Spinal cord (tissue), 10 donors: ENCODE data around the gene TBC1D2B. TPM values are rescaled to one million over a fixed set of nuclear protein-coding genes. Genes with fewer than 3 reads are reported as not detected.
A peak's percentile ranks its signal among the peaks of the same experiment; 100 is the strongest.

Experiments used
- DNase-seq, 6 donors: peaks; one replicate each; pipeline versions ENCODE4 v3.0.0 to v3.0.0-alpha.2; 2013 to 2015; ENCODE audit warnings: low spot score in 6 of 6, low read depth in 4 of 6
- H3K27ac ChIP-seq: one replicate; pipeline ENCODE4 v1.5.1; 2013; ENCODE audit warnings: low read depth, low read length, control low read depth
- H3K27me3 ChIP-seq: one replicate; pipeline ENCODE4 v1.6.1; 2013; ENCODE audit warnings: low read length; ENCODE audit not compliant: control insufficient read depth, insufficient read depth
- H3K36me3 ChIP-seq: one replicate; pipeline ENCODE4 v1.6.1; 2013; ENCODE audit warnings: low read length; ENCODE audit not compliant: control insufficient read depth, insufficient read depth
- H3K4me1 ChIP-seq: one replicate; pipeline ENCODE4 v1.6.1; 2013; ENCODE audit warnings: low read length; ENCODE audit not compliant: control insufficient read depth, insufficient read depth
- H3K4me3 ChIP-seq: one replicate; pipeline ENCODE4 v1.5.1; 2013; ENCODE audit warnings: low read depth, low read length, control low read depth
- H3K9me3 ChIP-seq: one replicate; pipeline ENCODE4 v1.6.1; 2013; ENCODE audit warnings: low read length; ENCODE audit not compliant: control insufficient read depth, insufficient read depth
- WGBS: methylation state at CpG from one replicate; pipeline ENCODE4 v1.1.5; 2013; ENCODE audit warnings: missing lambda C conversion rate; ENCODE audit not compliant: insufficient coverage; 5-methylcytosine and 5-hydroxymethylcytosine counted together
- polyA plus RNA-seq, 2 donors: library from polyadenylated mRNA; unstranded; fragments of 120-200 nt; gene quantifications; one replicate each; pipeline ENCODE4 v1.2.1, GENCODE V29; 2013; ENCODE audit not compliant: insufficient read length in 2 of 2
- total RNA-seq, 2 donors: library from RNA; depleted of rRNA in 1 of 2; stranded (reverse); fragments of 120-200 nt in 1 of 2; fragments of >200 nt in 1 of 2; gene quantifications; one replicate each; pipeline versions ENCODE4 v1.2.3 to v1.2.4, GENCODE V29; 2013 to 2014
- donor health status: healthy.

The TBC1D2B gene
- total and polyA plus RNA-seq, 4 donors = 21.0 to 41.7 (median 27.6) TPM

GRCh38 chr15:78065284-78065872 lies 12.1 kb downstream of the TBC1D2B start:
- H3K4me3 ChIP-seq = no peak overlapping the region
- H3K27me3 ChIP-seq = no peaks in the 10 kb centered on the region
- peak overlapping the region; percentile 86 for H3K27ac ChIP-seq
- H3K36me3 ChIP-seq = no peaks in the 10 kb centered on the region
- WGBS = 66% methylated on average over 5 of the region's 5 CpGs
- no peaks in the 10 kb centered on the region for H3K9me3 ChIP-seq
- peak in 1 of 6 donors; percentile 48 for DNase-seq
- H3K4me1 ChIP-seq = peaks cover 35% of the 10 kb centered on the region

DNA sequence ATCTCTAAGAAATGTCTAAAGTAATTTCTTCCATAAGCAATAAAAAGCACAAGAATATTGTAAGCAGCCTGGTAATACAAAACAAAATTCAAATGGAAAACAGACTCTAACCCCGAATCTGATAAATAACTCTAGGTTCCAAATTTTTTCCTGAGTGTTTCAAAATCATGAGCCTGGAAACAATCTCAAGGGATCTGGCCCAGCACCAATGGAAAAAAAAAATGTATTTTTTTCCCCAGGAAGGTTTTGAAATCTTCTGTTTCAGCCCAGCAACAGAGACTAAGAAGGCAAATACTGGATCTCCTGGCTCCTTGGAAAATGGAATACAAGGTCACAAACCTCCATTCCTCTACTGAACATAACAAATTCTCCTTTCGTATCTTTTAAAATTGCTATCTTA lies 13.0 kb downstream of the TBC1D2B start:
- Histone ChIP-seq H3K36me3 (no peaks in the 10 kb centered on the region), H3K27ac (peak overlapping the region; percentile 86), H3K9me3 (no peaks in the 10 kb centered on the region), H3K27me3 (no peaks in the 10 kb centered on the region), H3K4me1 (peaks cover 35% of the 10 kb centered on the region), H3K4me3 (no peak overlapping the region)
- no CpG with 5 or more reads among the region's 2 CpGs for WGBS
- no peak for DNase-seq

- Histone ChIP-seq H3K27ac (peak overlapping the region; percentile 57), H3K4me1 (peaks cover 37% of the 10 kb centered on the region), H3K4me3 (no peak overlapping the region), H3K9me3 (no peaks in the 10 kb centered on the region), H3K36me3 (no peaks in the 10 kb centered on the region), H3K27me3 (no peaks in the 10 kb centered on the region)
- 75% methylated on average over 2 of the region's 5 CpGs for WGBS
- DNase-seq = no peak
Measured at GRCh38 chr15:78063970-78064385, 13.5 kb downstream of the TBC1D2B start.

DNA sequence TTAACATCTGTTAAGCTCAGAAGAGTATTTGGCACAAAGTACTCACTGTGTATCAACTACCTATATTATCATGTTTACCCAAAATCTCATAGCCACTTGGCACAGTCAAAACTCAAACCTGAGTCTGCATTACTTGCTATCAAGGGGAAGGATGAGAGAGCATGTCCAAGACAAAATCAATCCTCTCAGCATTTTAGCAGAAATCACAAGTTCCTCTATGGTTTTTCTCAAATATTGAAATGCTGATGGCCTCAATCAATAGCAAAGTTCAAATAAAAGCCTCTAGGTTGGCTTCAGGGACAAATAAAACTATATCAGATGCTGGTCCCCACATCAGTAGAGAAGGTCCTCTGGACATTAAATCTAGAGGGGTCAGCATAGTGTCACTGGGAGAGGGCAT lies 14.3 kb downstream of the TBC1D2B start:
- no peaks in the 10 kb centered on the region for H3K36me3 ChIP-seq
- DNase-seq = no peak
- H3K4me3 ChIP-seq = no peak overlapping the region
- peak overlapping the region; percentile 57 for H3K27ac ChIP-seq
- H3K4me1 ChIP-seq = peaks cover 38% of the 10 kb centered on the region
- no peaks in the 10 kb centered on the region for H3K27me3 ChIP-seq
- no peaks in the 10 kb centered on the region for H3K9me3 ChIP-seq

DNA sequence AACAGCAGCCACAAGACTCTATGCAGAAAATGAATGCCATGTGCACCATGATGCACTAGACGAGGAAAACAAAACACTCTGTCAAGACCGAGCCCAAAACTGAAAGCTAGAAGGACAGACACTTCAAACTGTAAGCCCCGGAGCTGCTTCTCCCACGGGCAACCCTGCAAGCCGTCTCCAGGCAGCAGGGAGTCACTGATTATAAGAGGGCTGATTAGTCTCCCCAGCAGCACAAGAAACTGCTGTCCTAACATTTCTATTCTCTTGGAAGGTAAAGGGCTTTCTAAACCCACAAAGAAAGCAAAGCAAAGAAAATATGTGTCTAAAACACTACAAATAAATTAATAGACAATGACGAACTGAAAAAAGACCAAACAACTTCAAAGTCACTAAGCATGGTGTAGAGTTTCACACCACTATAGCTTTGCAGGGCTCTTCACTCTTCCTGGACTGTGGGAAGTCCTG lies 15.5 kb downstream of the TBC1D2B start:
- Histone ChIP-seq H3K27me3 (no peaks in the 10 kb centered on the region), H3K9me3 (no peaks in the 10 kb centered on the region), H3K36me3 (no peaks in the 10 kb centered on the region), H3K4me3 (peak overlapping the region; percentile 21), H3K27ac (peak overlapping the region; percentile 79), H3K4me1 (peaks cover 35% of the 10 kb centered on the region)
- WGBS = 15% methylated on average over 3 of the region's 6 CpGs
- DNase-seq = peak in 2 of 6 donors; percentile 44 to 50

GRCh38 chr15:78060232-78060631 lies 17.3 kb downstream of the TBC1D2B start:
- H3K36me3 ChIP-seq = no peaks in the 10 kb centered on the region
- H3K4me3 ChIP-seq = no peak overlapping the region
- no peaks in the 10 kb centered on the region for H3K9me3 ChIP-seq
- no peaks in the 10 kb centered on the region for H3K27me3 ChIP-seq
- peaks cover 36% of the 10 kb centered on the region for H3K4me1 ChIP-seq
- 91% methylated on average over 3 of the region's 5 CpGs for WGBS
- DNase-seq = no peak
- no peak overlapping the region for H3K27ac ChIP-seq

- Histone ChIP-seq H3K27ac (no peak overlapping the region), H3K4me1 (peaks cover 37% of the 10 kb centered on the region), H3K36me3 (no peaks in the 10 kb centered on the region), H3K9me3 (no peaks in the 10 kb centered on the region), H3K27me3 (no peaks in the 10 kb centered on the region), H3K4me3 (no peak overlapping the region)
- WGBS = 85% methylated on average over 3 of the region's 3 CpGs
- DNase-seq = peak in 1 of 6 donors; percentile 30
Measured at GRCh38 chr15:78059110-78059839, 18.2 kb downstream of the TBC1D2B start.

- H3K27me3 ChIP-seq = no peaks in the 10 kb centered on the region
- no peak overlapping the region for H3K4me3 ChIP-seq
- H3K4me1 ChIP-seq = peaks cover 37% of the 10 kb centered on the region
- no peaks in the 10 kb centered on the region for H3K9me3 ChIP-seq
- no peak overlapping the region for H3K27ac ChIP-seq
- H3K36me3 ChIP-seq = peaks cover 4% of the 10 kb centered on the region
- no peak for DNase-seq
- 88% methylated on average over 10 of the region's 10 CpGs for WGBS
Measured at GRCh38 chr15:78058401-78058935, 19.0 kb downstream of the TBC1D2B start.

DNA sequence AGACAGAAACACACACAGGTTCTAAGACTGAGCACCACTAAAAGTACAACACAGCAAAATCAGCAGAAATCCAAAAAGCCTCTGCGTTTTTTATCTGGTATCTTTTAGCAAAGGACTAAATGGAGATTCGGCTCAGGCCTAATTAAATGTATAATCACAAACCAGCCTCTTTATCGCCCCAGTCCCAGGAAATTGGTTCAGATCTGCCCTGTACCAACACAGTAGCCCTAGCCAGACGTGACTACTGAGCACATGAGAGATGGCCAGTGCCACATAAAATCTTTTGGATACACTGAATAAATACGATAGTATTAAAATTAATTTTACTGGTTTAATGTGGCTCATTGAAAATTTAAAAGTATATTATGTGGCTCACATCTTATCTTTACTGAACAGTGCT lies 19.7 kb downstream of the TBC1D2B start:
- Histone ChIP-seq H3K4me1 (peaks cover 41% of the 10 kb centered on the region), H3K27me3 (no peaks in the 10 kb centered on the region), H3K36me3 (peaks cover 5% of the 10 kb centered on the region), H3K27ac (no peak overlapping the region), H3K9me3 (no peaks in the 10 kb centered on the region), H3K4me3 (no peak overlapping the region)
- DNase-seq = no peak
- WGBS = no CpG with 5 or more reads among the region's 5 CpGs
